GM18907 (cell line): ENCODE results near the gene TATDN2.
A peak's percentile ranks its signal among the peaks of the same experiment; 100 is the strongest.

Experiments used
- ATAC-seq: cut with Tn5 transposase; IDR thresholded peaks from one replicate; pipeline ENCODE4 v1.9.1; 2021; ENCODE audit warnings: mild to moderate bottlenecking, moderate library complexity; ENCODE audit not compliant: unreplicated experiment

The TATDN2 gene

DNA sequence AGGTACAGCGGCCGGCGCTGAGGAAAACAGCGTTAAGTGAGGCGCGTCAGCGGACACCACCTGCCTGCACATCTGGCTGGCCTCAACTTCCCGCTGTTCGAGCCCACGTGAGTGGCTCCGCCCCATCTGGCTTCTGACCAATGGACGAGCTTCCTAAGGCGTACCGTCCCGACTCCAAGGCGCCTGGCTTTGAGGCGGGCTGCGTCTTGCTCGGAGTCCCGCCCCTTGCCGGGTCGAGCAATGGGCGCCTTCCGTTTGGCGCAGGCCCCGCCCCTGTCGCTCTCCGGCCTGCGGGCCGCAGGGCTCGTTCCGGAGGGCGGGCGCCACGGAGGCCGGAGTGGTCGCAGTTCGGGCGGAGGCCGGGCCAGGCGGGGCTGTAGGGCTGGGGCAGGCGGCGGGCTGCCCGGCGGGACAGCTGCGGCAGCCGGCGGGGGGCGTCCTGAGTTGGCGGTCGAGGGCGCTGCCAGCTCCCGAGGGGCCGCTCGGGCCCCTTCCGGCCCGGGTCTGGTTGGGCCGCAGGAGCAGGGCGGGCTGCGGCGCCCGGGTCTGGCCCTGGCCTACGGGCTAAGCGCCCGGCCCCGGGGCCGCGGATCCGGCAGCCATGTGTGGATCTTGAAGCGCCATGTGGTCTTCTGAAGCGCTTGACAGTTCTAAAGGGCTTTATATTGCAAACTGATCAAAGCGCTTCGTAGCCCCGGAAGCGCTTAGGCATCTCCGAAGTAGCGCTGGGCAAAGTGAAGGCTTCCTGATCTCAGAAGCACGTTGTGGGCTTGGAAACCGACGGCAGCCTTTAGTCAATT, at the start of gene TATDN2:
TSS of gene TATDN2 (plus strand) at position 276 of the 800 bp plus-strand sequence. CDS start 742 bp downstream, outside the sequence.
- peak; percentile 95 for ATAC-seq

DNA sequence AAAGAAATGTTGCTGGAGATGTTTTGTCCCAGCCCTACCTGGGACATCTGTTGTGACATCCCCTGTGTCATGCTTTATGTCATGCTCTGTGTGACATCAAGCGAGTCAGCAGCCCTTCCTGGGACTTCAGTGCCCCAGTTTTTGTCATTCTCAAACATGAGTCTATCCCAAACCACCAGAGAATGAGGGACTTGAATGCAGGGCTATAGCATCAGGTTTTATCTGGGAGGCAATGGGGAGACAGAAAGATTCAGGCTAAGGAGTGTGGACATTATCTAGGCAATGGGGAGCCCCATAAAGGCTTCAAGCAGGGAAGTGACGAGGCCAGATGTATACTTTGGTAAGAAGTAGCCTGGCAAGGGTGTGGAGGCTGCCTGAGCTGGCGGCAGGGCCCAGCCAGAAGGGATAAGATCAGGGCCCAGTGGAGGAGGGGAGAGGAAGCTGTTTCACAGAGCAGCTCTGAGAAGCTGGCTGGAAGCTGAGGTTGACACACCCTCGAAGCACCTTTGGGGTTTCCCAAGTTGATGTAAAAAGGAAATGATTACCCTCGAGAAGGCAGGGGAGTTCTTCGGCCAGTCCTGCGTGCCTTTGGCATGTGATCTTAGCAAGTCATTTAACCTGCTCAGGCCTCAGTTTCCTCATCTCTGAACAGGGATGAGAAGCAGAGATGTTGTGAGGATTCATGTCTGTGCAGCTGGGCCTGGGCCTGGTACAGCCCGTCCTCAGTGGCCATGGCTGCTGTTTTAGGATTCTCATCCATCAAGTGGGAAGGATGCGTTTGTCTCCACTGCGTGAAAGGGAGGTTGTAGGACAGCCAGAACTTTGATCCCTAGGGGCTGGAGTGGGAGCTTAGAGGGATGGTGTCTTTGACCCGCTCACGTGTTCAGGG, 49.3 kb upstream of the TATDN2 start:
- peak; percentile 86 for ATAC-seq

- no peak for ATAC-seq
Measured at GRCh38 chr3:10204921-10205320, 43.3 kb upstream of the TATDN2 start.

- ATAC-seq, result no peak
Measured at GRCh38 chr3:10205451-10206165, 42.7 kb upstream of the TATDN2 start.

- ATAC-seq, result no peak
Measured at GRCh38 chr3:10206166-10206511, 42.1 kb upstream of the TATDN2 start.

DNA sequence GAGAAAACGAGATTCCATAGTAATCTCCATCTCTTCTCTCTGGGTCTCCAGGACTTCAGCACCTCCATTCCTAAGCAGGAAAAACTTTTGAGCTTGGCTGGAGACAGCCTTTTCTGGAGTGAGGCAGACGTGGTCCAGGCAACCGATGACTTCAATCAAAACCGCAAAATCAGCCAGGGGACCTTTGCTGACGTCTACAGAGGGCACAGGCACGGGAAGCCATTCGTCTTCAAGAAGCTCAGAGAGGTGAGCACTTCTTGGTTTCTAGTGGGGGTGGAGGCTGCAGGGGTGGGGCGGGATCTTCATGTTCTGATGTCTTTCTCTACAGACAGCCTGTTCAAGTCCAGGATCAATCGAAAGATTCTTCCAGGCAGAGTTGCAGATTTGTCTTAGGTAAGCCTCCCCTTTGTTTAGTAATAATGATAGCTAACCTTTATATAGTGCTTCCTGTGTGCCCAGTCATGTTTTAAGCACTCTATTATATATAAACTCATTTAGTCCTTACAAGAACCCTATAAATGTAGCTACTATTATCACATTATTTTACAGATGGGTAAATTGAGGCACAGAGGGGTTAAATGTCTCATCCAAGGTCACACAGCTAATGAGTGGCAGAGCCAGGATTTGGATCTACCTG, 35.0 kb upstream of the TATDN2 start:
- no peak for ATAC-seq

- no peak for ATAC-seq
Measured at GRCh38 chr3:10215578-10216368, 32.5 kb upstream of the TATDN2 start.

DNA sequence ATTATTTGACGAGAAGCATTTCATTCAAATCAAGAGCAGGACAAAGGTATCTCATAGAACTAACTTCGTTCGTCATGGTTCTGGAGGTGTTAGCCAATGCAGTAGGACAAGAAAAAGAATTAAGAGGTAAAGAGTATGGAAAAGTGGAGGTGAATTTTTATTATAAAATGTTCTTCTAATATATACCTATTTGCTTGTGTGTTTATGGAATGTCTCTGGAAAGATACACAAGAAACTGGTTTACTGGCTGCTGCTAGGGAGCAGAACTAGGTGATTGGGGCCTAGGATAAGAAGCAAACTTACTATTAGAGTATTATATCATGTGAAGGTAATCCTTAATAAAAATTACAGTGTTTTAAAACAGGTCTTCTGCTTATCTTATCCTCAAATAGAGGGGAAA, 30.9 kb upstream of the TATDN2 start:
- no peak for ATAC-seq

DNA sequence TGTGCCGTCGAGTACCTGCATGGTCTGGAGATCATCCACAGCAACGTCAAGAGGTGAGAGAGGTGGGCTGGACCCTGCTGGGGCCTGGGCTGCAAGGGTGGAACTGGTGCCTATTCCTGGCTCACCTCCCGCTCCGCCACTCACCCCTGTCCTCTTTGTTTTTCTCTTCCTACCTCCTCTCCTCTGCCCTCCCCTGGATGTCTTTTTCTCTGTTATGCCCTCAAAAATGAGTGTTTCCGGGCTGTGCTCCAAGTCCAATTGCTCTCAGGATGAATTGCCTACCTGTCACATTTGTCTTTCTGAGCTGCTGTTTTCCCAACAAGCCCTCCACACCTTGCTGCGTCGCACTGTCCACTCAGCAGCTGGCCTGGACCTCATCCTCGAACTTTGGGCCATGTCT, 28.5 kb upstream of the TATDN2 start:
- no peak for ATAC-seq

DNA sequence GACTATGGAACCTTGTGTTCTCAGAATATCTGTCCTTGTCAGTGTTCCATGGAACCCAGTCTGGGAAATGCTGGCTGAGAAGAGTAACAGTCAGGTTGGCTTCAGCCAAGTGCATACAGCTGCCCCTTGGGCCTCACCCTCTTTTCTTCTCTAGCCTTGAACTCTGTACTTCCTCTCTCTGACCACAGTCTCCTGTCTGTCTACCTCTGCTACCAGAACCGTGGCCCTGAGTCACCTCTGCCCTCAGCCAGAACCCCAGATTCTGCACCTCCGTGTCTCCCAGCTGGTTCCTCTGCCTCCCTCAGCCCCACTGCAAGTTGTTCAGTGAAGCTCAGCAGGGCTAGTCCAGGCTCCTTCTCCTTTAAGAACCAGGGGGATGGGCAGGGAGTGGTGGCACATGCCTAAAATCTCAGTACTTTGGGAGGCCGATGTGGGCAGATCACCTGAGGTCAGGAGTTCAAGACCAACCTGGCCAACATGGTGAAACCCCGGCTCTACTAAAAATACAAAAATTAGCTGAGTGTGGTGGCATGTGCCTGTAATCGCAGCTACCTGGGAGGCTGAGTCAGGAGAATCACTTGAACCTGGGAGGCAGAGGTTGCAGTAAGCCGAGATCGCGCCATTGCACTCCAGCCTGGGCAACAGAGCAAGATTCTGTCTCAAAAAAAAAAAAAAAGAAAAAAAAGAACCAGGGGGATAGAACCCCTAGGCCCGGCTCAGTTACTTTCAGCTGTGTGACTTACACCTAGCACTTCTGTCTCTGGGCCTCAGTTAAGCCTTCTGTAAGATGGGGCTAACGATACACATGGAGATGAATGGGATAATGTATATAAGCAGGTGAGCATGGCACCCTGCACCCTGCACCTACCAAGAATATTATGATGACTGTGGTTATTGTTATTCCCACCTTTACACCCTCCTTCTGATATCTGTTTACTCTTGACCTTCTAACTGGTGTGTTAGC, 24.3 kb upstream of the TATDN2 start:
- peak; percentile 62 for ATAC-seq

GRCh38 chr3:10224794-10225665, 23.2 kb upstream of the TATDN2 start:
- ATAC-seq, result peak; percentile 37

DNA sequence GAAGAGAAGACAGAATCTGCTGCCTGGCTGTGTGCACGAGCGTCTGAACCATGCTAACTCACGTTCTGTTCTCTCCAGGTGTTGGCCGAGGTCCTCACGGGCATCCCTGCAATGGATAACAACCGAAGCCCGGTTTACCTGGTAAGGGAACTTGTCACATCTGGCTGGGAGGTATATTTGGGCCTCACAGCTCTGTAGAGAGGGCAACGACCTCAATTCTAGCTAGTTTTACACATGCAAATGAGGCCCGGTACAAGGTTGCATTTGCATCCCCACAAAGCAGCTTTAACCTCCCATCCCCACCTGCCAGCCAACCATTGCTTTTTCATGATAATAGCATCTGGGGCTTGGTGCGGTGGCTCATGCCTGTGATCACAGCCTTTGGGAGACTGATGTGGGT, 22.0 kb upstream of the TATDN2 start:
- no peak for ATAC-seq

DNA sequence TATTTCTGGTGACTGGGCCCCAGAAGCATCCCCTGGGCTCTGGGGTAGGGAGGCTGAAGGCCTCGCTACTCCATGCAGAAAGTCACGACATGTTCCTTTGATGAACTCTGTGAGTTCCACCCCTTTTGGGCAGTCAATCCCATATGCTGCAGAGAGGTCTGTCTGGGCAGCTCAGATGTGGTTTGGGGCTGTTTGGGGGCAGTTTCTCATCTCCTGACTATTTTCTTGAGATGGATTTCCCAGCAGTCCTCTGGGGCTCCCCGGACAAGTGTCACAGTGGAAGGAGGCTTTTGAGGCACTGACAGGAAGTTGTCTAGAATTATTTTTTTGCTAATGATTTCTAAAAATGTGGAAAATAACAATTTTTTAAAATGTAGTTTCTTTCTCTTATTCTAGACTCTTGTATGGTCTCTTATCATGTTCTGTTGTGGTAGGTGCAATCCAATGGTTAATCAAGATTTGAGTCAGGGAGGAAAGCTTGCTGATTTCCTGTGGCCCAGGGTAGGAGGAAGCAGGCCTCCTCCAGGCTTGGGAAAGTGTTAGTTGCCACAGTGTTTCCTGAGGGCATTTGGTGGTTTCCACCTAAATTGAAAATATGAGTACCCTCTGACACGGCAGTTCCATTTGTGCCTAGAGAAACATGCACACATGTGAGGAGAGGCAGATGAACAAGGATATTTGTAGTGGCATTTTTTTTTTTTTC, 19.9 kb upstream of the TATDN2 start:
- ATAC-seq, result no peak

GRCh38 chr3:10229576-10229975, 18.7 kb upstream of the TATDN2 start:
- no peak for ATAC-seq

DNA sequence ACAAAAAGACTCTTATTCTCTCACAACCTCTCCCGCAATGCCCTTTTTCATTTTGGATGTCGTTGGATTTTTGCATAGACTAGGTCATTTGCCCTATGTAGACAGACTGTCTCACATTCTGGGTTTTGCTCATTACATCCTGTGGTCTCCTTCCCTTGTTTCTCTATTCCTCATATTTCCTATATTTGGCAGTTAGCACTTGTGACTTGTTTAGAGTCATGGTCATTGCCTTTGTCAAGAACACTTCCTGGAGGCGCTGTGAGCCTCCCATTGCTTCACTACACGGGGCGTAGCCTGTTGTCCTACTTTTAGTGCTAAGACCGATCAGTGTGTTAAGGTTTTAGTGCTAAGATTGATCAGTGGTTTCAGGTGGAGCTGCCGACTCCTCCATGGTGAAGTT, 16.1 kb upstream of the TATDN2 start:
- no peak for ATAC-seq

DNA sequence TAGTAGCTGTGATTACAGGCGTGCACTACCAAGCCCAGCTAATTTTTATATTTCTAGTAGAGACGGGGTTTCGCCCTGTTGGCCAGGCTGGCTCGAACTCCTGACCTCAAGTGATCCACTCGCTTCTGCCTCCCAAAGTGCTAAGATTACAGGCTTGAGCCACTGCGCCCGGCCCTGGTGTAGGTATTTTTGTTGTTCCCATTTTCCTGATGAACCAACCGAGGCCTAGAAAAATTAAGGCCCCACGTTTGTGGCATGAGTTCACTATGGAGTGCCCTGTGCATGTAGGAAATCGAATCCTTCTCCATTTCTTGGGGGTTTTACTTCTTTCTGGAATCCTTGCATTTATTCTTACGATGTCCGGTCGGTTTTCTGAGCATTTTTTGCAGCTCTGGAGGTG, 14.3 kb upstream of the TATDN2 start:
- ATAC-seq, result no peak

DNA sequence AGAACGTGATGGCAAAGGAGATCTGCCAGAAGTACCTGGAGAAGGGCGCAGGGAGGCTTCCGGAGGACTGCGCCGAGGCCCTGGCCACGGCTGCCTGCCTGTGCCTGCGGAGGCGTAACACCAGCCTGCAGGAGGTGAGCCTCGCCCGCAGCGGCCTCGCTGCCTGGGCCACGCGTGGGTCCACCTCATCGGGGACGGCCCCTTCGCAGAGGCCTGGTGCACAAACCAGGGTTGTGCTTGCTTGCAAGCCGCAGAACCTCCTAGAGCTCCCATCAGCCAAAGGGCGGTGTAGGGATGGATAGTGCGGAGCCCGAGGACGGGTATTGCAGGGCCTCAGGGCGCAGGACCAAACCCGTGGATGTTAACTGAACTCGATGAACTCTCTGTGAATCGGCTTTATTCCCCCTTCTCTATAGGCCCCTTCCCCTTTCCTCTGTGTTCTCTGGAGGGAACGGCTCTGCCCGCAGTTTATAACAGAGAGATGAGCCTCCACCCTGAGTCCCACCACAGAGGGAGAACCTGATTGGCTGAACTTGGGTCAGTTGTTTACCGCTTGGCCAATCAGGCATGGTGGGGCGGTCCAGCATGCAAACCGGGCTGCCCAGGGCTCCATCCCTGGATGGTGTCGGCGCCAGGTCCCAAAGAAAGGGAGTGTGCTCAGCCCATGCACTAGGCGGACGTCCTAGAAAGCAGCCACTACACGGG, 13.6 kb upstream of the TATDN2 start:
- ATAC-seq, result no peak
